HUES48 (cell line): ENCODE data around the gene ROCK2.

Source experiments
- H3K27ac ChIP-seq: one replicate; pipeline ENCODE4 v1.7.0; 2013; ENCODE audit warnings: low read depth, low read length, inconsistent platforms
- H3K27me3 ChIP-seq: 2 replicates; pipeline ENCODE4 v1.6.1; 2013; ENCODE audit warnings: mild to moderate bottlenecking, low read length; ENCODE audit not compliant: control insufficient read depth, insufficient read depth
- H3K36me3 ChIP-seq: 2 replicates; pipeline ENCODE4 v1.6.1; 2013; ENCODE audit warnings: low read length; ENCODE audit not compliant: control insufficient read depth, insufficient read depth
- H3K4me1 ChIP-seq: 2 replicates; pipeline ENCODE4 v1.6.1; 2013; ENCODE audit warnings: mild to moderate bottlenecking, low read length; ENCODE audit not compliant: control insufficient read depth, insufficient read depth
- H3K4me3 ChIP-seq: 2 replicates; pipeline ENCODE4 v1.5.1; 2013; ENCODE audit warnings: mild to moderate bottlenecking, low read depth, low read length
- H3K9ac ChIP-seq: 2 replicates; pipeline ENCODE4 v1.6.1; 2013; ENCODE audit warnings: mild to moderate bottlenecking, low read depth, low read length, moderate library complexity
- H3K9me3 ChIP-seq: 2 replicates; pipeline ENCODE4 v1.6.1; 2013; ENCODE audit warnings: low read length; ENCODE audit not compliant: control insufficient read depth, insufficient read depth

The ROCK2 gene

DNA sequence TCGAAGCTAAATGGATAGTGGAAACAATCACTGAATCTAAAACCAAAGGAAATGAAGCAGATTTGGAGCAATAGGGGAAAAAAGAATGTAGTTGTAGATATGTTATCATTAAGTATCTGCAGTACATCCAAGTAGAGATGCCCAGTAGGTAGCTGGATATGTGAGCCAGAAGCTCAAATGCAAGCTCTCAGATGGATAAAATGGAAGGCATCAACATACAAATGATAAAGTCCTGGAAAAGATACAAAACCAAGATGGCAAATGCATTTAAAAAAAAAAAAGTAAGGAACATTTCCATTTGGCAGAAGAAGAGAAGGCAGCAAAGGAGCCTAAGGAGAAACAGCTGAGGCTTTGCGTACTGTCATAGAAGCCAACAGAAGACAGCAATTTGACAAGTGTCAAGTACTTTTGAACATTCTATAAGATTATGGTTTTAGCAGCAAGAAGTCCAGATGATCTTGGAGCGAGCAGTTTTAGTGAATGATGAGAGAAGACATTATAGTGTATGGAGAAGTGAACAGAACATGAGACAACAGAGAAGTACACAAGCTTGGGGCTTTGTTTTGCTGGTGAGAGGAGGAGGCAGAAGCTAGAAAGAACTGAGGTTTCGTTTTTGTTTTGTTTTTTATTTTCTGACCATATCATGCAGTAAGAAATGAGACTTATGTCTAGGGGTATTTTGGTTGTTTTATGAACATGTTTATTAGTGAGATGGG lies 18.3 kb downstream of the ROCK2 start:
- H3K36me3 ChIP-seq: no peaks in the 10 kb centered on the region
- H3K4me1 ChIP-seq: peaks cover 8% of the 10 kb centered on the region; the same call in 1 of the 2 replicates
- no peak overlapping the region for H3K4me3 ChIP-seq
- no peaks in the 10 kb centered on the region for H3K27me3 ChIP-seq
- no peak overlapping the region for H3K27ac ChIP-seq
- no peaks in the 10 kb centered on the region for H3K9me3 ChIP-seq
- H3K9ac ChIP-seq: no peak overlapping the region

GRCh38 chr2:11321847-11322246 lies 22.6 kb downstream of the ROCK2 start:
- Histone ChIP-seq H3K27me3 (no peaks in the 10 kb centered on the region), H3K9me3 (no peaks in the 10 kb centered on the region), H3K9ac (no peak overlapping the region), H3K4me1 (0 out of 2 replicates have a peak, but pooled peaks cover 3% of the 10 kb centered on the region), H3K27ac (no peak overlapping the region), H3K36me3 (no peaks in the 10 kb centered on the region), H3K4me3 (no peak overlapping the region)

GRCh38 chr2:11320698-11321492 lies 23.5 kb downstream of the ROCK2 start:
- Histone ChIP-seq H3K4me3 (no peak overlapping the region), H3K9ac (no peak overlapping the region), H3K4me1 (no peaks in the 10 kb centered on the region), H3K27ac (no peak overlapping the region), H3K9me3 (no peaks in the 10 kb centered on the region), H3K27me3 (no peaks in the 10 kb centered on the region), H3K36me3 (no peaks in the 10 kb centered on the region)

DNA sequence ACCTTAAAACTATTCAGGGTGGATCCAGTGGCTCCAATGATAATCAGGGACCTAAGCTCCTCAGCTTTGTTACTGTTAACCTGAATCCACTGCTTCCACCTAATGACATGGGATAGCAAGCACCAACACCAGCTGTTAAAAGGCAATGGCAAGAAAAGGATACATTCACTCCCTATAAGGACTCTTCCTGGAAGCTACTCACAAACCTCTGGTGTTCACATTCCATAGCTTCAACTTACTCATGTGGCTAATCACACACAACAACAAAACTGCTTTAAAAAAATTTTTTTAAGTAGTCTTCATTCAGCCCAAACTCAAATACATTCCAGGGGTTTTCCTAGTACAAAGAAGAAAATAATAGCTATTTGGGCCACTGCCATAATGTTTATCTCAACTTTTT lies 24.5 kb downstream of the ROCK2 start:
- H3K27ac ChIP-seq: no peak overlapping the region
- no peaks in the 10 kb centered on the region for H3K4me1 ChIP-seq
- no peak overlapping the region for H3K9ac ChIP-seq
- no peak overlapping the region for H3K4me3 ChIP-seq
- H3K9me3 ChIP-seq: no peaks in the 10 kb centered on the region
- no peaks in the 10 kb centered on the region for H3K27me3 ChIP-seq
- H3K36me3 ChIP-seq: no peaks in the 10 kb centered on the region

- no peak overlapping the region for H3K27ac ChIP-seq
Measured at GRCh38 chr2:11315074-11315705, 29.2 kb downstream of the ROCK2 start.

GRCh38 chr2:11314487-11314886 lies 29.9 kb downstream of the ROCK2 start:
- Histone ChIP-seq H3K9me3 (no peaks in the 10 kb centered on the region), H3K9ac (no peak overlapping the region), H3K4me1 (peaks cover 6% of the 10 kb centered on the region; the same call in 1 of the 2 replicates), H3K4me3 (no peak overlapping the region), H3K27me3 (no peaks in the 10 kb centered on the region), H3K27ac (no peak overlapping the region), H3K36me3 (no peaks in the 10 kb centered on the region)

More at GRCh38 chr2:11315074-11315705, 29.2 kb downstream of the ROCK2 start:
- Histone ChIP-seq H3K27me3 (no peaks in the 10 kb centered on the region), H3K36me3 (no peaks in the 10 kb centered on the region), H3K9ac (no peak overlapping the region), H3K4me3 (no peak overlapping the region), H3K9me3 (no peaks in the 10 kb centered on the region), H3K4me1 (peaks cover 6% of the 10 kb centered on the region; the same call in 1 of the 2 replicates)

GRCh38 chr2:11312770-11313471 lies 31.5 kb downstream of the ROCK2 start:
- Histone ChIP-seq H3K4me1 (peaks cover 6% of the 10 kb centered on the region; the same call in 1 of the 2 replicates), H3K27me3 (no peaks in the 10 kb centered on the region), H3K27ac (no peak overlapping the region), H3K4me3 (no peak overlapping the region), H3K9me3 (no peaks in the 10 kb centered on the region), H3K9ac (no peak overlapping the region), H3K36me3 (no peaks in the 10 kb centered on the region)

GRCh38 chr2:11311543-11311942 lies 32.9 kb downstream of the ROCK2 start:
- H3K4me1 ChIP-seq: peaks cover 6% of the 10 kb centered on the region; the same call in 1 of the 2 replicates

GRCh38 chr2:11310212-11310611 lies 34.2 kb downstream of the ROCK2 start:
- no peak overlapping the region for H3K4me3 ChIP-seq
- no peak overlapping the region for H3K27ac ChIP-seq
- H3K9ac ChIP-seq: no peak overlapping the region
- peaks cover 6% of the 10 kb centered on the region; the same call in 1 of the 2 replicates for H3K4me1 ChIP-seq
- H3K27me3 ChIP-seq: no peaks in the 10 kb centered on the region
- no peaks in the 10 kb centered on the region for H3K9me3 ChIP-seq
- no peaks in the 10 kb centered on the region for H3K36me3 ChIP-seq

More at GRCh38 chr2:11311543-11311942, 32.9 kb downstream of the ROCK2 start:
- no peaks in the 10 kb centered on the region for H3K27me3 ChIP-seq
- H3K36me3 ChIP-seq: no peaks in the 10 kb centered on the region
- no peak overlapping the region for H3K27ac ChIP-seq
- H3K4me3 ChIP-seq: no peak overlapping the region
- H3K9me3 ChIP-seq: no peaks in the 10 kb centered on the region
- H3K9ac ChIP-seq: no peak overlapping the region

- Histone ChIP-seq H3K36me3 (no peaks in the 10 kb centered on the region), H3K27me3 (no peaks in the 10 kb centered on the region), H3K9ac (no peak overlapping the region), H3K27ac (no peak overlapping the region), H3K4me1 (peaks cover 6% of the 10 kb centered on the region; the same call in 1 of the 2 replicates), H3K9me3 (no peaks in the 10 kb centered on the region), H3K4me3 (no peak overlapping the region)
Measured at GRCh38 chr2:11309706-11310105, 34.7 kb downstream of the ROCK2 start.
